Subcutaneous adipose tissue (tissue), 4 donors: ENCODE data around the gene BCL6B. TPM values are rescaled to one million over a fixed set of nuclear protein-coding genes. Genes with fewer than 3 reads are reported as not detected.

Experiments
- total RNA-seq, 4 donors: library from RNA; depleted of rRNA; stranded (reverse); fragments of >200 nt; gene quantifications; one replicate each; pipeline ENCODE4 v1.1.0, GENCODE V29; 2016
- TF ChIP-seq, protein P1 (sequence below): fragments of 450-650 bp; IDR thresholded peaks from one replicate; pipeline ENCODE4 v1.5.1; 2016; ENCODE audit warnings: low read depth, mild to moderate bottlenecking, control low read depth, antibody characterized with exemption, moderate library complexity

BCL6B gene, protein sequence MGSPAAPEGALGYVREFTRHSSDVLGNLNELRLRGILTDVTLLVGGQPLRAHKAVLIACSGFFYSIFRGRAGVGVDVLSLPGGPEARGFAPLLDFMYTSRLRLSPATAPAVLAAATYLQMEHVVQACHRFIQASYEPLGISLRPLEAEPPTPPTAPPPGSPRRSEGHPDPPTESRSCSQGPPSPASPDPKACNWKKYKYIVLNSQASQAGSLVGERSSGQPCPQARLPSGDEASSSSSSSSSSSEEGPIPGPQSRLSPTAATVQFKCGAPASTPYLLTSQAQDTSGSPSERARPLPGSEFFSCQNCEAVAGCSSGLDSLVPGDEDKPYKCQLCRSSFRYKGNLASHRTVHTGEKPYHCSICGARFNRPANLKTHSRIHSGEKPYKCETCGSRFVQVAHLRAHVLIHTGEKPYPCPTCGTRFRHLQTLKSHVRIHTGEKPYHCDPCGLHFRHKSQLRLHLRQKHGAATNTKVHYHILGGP
- 10 to 100 TPM in 1 of 4 donors, 1 to 10 TPM in 3; 1.5 to 12.1 (median 4.1) TPM for total RNA-seq

DNA sequence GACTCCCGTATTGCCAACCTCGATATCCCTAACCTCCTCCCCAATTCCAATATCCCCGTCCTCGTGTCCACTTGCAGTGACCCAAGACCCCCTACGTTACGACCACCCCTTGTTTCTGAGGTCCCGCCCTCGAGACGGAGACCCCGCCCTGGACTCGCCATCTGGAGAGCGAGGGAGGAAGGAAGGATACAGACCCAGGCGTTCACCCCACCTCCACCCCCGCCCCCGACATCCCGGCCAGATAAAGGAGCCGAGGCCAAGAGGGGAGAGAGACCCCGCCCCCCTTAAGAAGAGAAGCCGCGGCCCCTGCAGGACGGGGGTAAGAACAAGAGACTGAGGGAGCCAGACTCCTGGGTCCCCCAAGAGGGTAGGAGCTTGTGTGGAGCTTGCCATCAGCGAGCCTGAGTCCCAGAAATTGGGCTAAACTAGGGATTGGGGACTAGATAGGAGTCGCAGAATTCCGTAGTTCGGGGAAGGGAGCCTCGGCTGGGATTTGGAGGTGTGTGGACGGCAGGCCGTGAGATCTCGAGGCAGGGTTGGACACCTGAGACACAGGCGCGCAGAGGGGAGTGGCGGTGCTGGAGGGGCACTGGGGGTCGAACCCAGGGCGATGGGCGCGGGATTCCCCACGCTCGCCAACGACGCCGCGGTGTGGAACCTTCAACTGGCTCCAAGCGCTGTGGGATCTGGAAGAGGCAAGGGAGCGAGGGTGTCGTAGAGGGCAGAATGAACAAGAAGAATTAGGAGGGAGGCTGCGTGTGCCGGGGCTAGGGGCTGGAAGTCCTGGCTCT is at the start of gene BCL6B:
Gene BCL6B, plus strand, starts transcription at position 270 of the 791 bp plus-strand sequence. CDS start 622 bp downstream, outside the sequence.
- TF ChIP-seq, protein P1, sequence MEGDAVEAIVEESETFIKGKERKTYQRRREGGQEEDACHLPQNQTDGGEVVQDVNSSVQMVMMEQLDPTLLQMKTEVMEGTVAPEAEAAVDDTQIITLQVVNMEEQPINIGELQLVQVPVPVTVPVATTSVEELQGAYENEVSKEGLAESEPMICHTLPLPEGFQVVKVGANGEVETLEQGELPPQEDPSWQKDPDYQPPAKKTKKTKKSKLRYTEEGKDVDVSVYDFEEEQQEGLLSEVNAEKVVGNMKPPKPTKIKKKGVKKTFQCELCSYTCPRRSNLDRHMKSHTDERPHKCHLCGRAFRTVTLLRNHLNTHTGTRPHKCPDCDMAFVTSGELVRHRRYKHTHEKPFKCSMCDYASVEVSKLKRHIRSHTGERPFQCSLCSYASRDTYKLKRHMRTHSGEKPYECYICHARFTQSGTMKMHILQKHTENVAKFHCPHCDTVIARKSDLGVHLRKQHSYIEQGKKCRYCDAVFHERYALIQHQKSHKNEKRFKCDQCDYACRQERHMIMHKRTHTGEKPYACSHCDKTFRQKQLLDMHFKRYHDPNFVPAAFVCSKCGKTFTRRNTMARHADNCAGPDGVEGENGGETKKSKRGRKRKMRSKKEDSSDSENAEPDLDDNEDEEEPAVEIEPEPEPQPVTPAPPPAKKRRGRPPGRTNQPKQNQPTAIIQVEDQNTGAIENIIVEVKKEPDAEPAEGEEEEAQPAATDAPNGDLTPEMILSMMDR = no peak

DNA sequence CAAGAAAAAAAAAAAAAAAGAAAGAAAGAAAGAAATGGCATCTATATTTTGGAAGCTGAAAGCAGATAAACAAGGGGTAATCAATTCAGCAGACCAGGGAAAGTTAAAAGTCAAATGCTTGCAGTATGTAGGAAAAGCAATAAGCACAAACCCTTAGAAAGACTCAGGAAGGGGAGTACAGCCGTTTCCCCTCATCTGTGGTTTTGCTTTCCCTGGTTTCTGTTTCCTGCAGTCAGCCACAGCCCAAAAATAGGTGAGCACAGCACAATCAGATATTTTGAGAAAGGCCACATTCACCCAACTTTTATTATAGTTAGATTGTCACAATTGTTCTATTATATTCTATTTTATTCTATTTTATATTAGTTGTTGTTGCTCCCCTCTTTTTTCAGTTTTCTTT is 41.4 kb upstream of the BCL6B start:
- TF ChIP-seq, protein P1 = no peak

DNA sequence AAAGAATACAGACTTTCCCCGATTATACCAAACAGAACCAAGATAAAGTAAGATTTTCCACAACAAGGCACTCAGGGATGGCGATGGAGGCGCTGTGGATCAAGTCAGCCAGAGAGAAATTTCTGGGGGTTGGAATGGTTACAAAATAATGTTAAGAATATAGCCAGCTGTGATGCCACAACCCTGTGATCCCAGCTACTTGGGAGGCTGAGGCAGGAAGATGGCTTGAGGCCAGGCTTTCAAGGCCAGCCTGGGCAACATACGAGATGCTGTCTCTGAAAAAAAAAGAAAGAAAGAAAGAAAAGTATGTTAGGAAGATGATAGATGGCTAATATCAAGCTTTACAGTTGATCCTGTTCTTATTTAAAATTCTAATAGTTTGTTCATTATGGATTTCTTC is 37.6 kb upstream of the BCL6B start:
- TF ChIP-seq, protein P1 = no peak

DNA sequence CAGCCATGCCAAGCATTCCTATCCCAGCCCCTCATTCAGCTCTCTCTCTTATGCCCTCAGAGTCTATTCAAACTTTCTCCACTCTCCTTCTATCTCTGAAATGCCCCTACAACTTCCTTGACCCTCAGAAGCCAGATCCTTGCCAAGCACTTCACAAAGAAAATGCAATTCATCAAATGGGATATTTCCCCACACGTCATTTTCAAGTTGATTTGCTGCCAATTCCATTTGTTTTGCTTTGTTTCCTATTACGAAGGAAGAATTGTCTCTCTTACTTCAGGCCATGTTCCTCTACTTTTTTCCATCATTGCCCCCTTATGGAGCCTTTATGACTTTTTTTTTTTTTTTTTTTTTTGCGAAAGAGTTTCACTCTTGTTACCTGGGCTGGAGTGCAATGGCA is 36.2 kb upstream of the BCL6B start:
- TF ChIP-seq, protein P1 = no peak

DNA sequence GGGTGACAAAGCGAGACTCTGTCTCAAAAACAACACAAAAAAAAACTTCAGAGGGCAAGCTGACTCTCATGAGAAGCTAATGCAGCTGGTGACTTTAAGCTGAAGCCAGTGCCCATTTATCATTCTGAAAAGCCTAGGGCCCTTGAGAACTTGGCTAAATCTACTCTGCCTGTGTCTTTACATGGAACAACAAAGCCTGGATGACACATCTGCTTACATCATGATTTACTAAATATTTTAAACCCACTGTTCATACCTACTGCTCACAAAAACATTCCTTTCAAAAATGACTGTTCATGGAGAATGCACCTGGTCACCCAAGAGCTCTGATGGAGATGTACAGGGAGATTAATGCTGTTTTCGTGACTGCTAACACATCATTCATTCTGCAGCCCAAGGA is 33.1 kb upstream of the BCL6B start:
- TF ChIP-seq, protein P1 = no peak

DNA sequence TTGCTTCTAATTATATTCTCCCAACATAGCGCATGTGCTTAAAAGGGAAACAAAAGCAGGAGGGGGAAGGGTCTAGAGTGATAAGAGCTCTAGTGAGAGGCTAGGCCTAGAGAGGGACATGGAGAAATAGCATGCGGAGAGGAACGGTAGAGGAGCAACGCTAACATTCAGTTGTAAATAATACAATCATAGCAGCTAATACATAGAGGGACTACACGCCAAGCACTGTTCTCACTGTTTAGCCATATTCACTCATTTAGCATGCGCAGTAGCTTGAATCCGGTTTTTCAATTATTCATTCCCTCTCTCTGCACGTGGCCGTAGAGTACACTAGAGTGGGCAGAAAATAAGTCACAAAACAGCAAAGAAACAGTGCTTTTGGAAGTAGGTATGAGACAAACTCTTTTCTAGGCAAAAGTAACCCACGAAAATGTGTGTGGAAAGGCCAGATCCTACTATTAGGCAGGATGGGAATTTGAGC is 28.7 kb upstream of the BCL6B start:
- TF ChIP-seq, protein P1 = no peak

DNA sequence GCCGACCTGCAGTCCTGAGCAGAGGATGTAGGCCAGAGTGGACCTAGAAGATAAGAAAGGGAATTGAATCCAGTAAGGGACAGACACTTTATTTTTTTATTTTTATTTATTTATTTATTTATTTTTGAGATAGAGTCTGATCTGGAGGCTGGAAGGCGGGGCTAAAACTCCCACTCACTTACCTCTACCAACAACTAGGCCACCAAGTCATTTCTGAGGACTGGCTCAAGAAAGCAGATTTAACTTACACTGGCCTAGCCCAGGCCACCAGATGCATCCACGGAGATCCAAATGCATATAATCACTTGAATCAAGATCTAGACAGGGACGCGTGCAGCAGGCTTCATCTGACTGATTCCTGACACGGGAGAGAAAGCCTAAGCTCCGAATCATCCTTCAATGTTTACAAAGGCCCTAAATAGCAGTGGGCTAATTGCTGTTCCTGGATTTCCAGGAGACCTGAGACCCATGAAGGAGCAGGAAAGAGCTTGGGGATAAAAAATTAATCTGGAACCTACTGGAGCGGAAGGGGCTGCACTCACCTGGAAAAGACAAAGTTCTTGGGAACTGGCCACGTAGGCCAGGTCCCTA is 28.1 kb upstream of the BCL6B start:
- TF ChIP-seq, protein P1 = no peak
